Stimulated activated CD4-positive, alpha-beta T cell treated with anti-CD3 and anti-CD28 coated beads, Interleukin-15, amount 100 ng/mL, for 48 hours (primary cell): ENCODE results near the gene C10orf88.
"Not testable (repeated sequence)": the region's sequence is repeated elsewhere in the genome, so short reads cannot be mapped to it uniquely, and the experiment has no call there.

Experiments
- DNase-seq, 2 donors: peaks; one replicate each; pipeline ENCODE4 v3.0.0-alpha.2; 2020; ENCODE audit warnings: low read depth in 2 of 2

C10orf88 gene

GRCh38 chr10:122962405-122962804 is 8.4 kb upstream of the C10orf88 start:
- DNase-seq: no peak

- no peak for DNase-seq
Measured at GRCh38 chr10:122957474-122957873, 3.4 kb upstream of the C10orf88 start.

GRCh38 chr10:122955892-122956291 is 1.9 kb upstream of the C10orf88 start:
- no peak for DNase-seq

- no peak for DNase-seq
Measured at GRCh38 chr10:122954731-122955050, 664 bp upstream of the C10orf88 start.

GRCh38 chr10:122949296-122949695 is 4.7 kb downstream of the C10orf88 start:
- DNase-seq: no peak

GRCh38 chr10:122939856-122940543 is 14.0 kb downstream of the C10orf88 start:
- DNase-seq: no peak

- DNase-seq: no peak
Measured at GRCh38 chr10:122939133-122939855, 14.7 kb downstream of the C10orf88 start.

GRCh38 chr10:122931088-122931906 is 22.7 kb downstream of the C10orf88 start:
- no peak for DNase-seq

GRCh38 chr10:122930140-122930539 is 23.9 kb downstream of the C10orf88 start:
- DNase-seq: no peak

- no peak for DNase-seq
Measured at GRCh38 chr10:122915700-122916099, 38.3 kb downstream of the C10orf88 start.

- peak; percentile 10 to 36 for DNase-seq
Measured at GRCh38 chr10:122911889-122912484, 42.0 kb downstream of the C10orf88 start.

- no peak for DNase-seq
Measured at GRCh38 chr10:122910310-122910709, 43.7 kb downstream of the C10orf88 start, which contains the start of gene FAM24A. TSS of gene FAM24A (plus strand) at chr10:122910610. CDS start at chr10:122911635, 1,025 bp downstream.

- not testable (repeated sequence) for DNase-seq
Measured at GRCh38 chr10:122903861-122904260, 50.2 kb downstream of the C10orf88 start.

GRCh38 chr10:122894261-122894944 is 59.6 kb downstream of the C10orf88 start:
- no peak for DNase-seq

- no peak for DNase-seq
Measured at GRCh38 chr10:122884166-122884565, 69.9 kb downstream of the C10orf88 start.

GRCh38 chr10:122882766-122883165 is 71.3 kb downstream of the C10orf88 start:
- DNase-seq: no peak
